ENCODE results near the gene WT1. TPM values are rescaled to one million over a fixed set of nuclear protein-coding genes. Genes with fewer than 3 reads are reported as not detected.

Gene WT1
- total and polyA plus RNA-seq, 11 donors: 1.0 to 16.6 (median 2.2) TPM

DNA sequence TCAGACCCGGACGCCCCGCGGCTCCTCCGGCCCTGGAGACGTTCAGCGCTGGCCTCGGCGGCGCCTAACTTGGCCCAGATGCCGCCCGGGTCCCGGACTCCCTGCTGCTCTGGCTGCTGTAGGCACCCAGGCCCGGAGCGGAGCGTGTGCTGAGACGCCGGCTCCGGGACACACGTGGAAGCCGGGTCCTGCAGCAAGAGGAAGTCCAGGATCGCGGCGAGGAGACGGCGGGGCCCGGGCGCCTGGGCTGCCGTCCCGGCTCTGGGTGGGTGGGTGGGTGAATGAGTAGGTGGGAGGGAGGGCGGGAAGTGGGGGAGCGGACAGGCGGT, 223 bp downstream of the WT1 start:
- Histone ChIP-seq H3K4me1 (peaks cover 0 to 66% (median 13%) of the 10 kb centered on the region in 12 donors), H3K36me3 (no peaks in the 10 kb centered on the region)
- peak in 2 of 4 donors; percentile 10 to 25 for ATAC-seq

DNA sequence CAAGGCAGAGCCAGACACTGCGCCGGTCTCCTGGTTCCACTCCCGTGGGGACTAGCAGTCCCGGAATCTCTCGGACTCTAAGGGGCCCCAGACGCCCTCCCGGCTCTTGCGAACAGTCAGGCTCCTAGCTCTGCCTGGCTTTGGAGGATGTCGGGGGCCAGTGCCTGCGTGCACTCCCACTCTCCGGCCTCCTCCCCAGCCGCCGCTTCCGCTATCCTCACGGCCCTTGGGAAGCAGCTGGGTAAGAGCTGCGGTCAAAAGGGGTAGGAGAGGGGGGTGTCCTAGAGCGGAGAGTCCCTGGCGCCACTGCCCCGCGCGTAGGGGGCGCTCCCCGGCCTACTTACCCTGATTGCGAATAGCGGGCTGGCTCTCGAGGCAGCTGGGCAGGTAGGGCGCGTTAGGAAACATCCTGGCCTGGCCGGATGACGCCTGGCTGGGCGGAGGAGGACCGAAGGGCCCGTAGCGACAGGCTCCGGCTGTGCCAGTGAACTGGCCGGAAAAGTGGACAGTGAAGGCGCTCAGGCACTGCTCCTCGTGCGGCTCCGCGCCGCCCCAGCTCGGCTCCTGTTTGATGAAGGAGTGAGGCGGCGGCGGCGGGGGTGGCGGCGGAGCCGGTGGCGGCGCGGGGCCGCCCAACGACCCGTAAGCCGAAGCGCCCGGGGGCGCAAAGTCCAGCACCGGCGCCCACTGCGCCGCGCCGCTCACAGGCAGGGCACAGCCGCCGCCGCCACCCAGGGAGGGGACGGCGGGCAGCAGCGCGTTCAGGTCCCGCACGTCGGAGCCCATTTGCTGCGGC, 785 bp downstream of the WT1 start:
- 0 to 2% (median 1%) methylated on average over 2 to 77 of the region's 77 CpGs for WGBS, 4 donors
- DNase-seq: peak; percentile 57 to 67 (median 59)

More for the DNA sequence above, 223 bp downstream of the WT1 start:
- 0% methylated on average over 1 to 33 of the region's 33 CpGs; no CpG with 5 or more reads in 1 of the 4 donors for WGBS, 4 donors
- H3K27me3 ChIP-seq: peaks cover 19 to 99% (median 90%) of the 10 kb centered on the region in 9 donors
- H3K4me3 ChIP-seq: peak overlapping the region; percentile 35 to 90 (median 62)
- intact Hi-C loops (cut with DNase I): loop anchor here in 3 of 10 donors (1.0 to 10.0 kb wide), 5 partner anchors 14 to 150 kb away; partner anchors contain the start of gene EIF3M (in 3 of the 3)
- peak overlapping the region; percentile 67 to 98 (median 88) for H3K27ac ChIP-seq
- peak in 1 of 5 donors; percentile 42 for DNase-seq
- no peak for TF ChIP-seq POLR2A (IDR thresholded peaks at IDR 0.05)
- H3K9me3 ChIP-seq: no peaks in the 10 kb centered on the region

DNA sequence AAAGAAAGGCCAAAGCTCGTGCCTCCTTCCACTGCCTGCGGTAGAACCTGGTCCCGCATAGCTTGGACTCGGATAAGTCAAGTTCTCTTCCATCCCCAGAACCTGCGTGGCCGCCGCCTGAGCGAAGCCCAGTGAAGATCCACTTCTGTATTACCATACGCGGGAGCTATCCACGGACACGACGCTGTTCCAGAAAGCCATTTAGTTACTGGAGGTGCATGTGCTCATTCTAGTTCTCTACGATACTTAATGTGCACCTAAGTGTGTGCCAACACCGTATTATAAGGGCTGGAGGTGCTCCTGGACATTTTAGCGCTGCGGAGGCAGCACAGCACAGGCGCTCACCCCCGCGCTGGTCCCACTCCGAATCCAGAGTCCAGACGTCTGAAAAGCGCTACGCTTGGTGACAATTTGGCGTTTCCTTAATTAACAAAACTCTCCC, 1.4 kb downstream of the WT1 start:
- Histone ChIP-seq H3K9me3 (no peaks in the 10 kb centered on the region), H3K4me1 (peaks cover 0 to 62% (median 10%) of the 10 kb centered on the region in 12 donors), H3K36me3 (no peaks in the 10 kb centered on the region), H3K4me3 (peak overlapping the region; percentile 35 to 90 (median 62)), H3K27ac (peak overlapping the region; percentile 67 to 98 (median 88)), H3K27me3 (peaks cover 17 to 99% (median 84%) of the 10 kb centered on the region in 9 donors)
- intact Hi-C loops (cut with DNase I): loop anchor here in 2 of 10 donors (2.0 to 10.0 kb wide), 2 partner anchors 47 to 151 kb away; partner anchors contain the start of gene EIF3M (in 2 of the 2)
- WGBS, 4 donors: 6 to 9% (median 6%) methylated on average over 22 to 25 of the region's 25 CpGs
- ATAC-seq: peak in 1 of 4 donors; percentile 4
- DNase-seq: no peak
- TF ChIP-seq, protein P1, sequence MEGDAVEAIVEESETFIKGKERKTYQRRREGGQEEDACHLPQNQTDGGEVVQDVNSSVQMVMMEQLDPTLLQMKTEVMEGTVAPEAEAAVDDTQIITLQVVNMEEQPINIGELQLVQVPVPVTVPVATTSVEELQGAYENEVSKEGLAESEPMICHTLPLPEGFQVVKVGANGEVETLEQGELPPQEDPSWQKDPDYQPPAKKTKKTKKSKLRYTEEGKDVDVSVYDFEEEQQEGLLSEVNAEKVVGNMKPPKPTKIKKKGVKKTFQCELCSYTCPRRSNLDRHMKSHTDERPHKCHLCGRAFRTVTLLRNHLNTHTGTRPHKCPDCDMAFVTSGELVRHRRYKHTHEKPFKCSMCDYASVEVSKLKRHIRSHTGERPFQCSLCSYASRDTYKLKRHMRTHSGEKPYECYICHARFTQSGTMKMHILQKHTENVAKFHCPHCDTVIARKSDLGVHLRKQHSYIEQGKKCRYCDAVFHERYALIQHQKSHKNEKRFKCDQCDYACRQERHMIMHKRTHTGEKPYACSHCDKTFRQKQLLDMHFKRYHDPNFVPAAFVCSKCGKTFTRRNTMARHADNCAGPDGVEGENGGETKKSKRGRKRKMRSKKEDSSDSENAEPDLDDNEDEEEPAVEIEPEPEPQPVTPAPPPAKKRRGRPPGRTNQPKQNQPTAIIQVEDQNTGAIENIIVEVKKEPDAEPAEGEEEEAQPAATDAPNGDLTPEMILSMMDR (IDR thresholded peaks at IDR 0.05): no peak
- no peak for TF ChIP-seq POLR2A (IDR thresholded peaks at IDR 0.05)

More for the DNA sequence above, 785 bp downstream of the WT1 start:
- Histone ChIP-seq H3K4me3 (peak overlapping the region; percentile 35 to 90 (median 62)), H3K27ac (peak overlapping the region; percentile 67 to 98 (median 88)), H3K36me3 (no peaks in the 10 kb centered on the region), H3K27me3 (peaks cover 21 to 99% (median 86%) of the 10 kb centered on the region in 9 donors), H3K4me1 (peaks cover 0 to 66% (median 13%) of the 10 kb centered on the region in 12 donors), H3K9me3 (no peaks in the 10 kb centered on the region)
- TF ChIP-seq, protein P1 (IDR thresholded peaks at IDR 0.05): peak in 7 of 12 donors; percentile 15 to 43 (median 28)
- TF ChIP-seq POLR2A (IDR thresholded peaks at IDR 0.05): no peak
- ATAC-seq: peak; percentile 38 to 79 (median 48)
- intact Hi-C loops (cut with DNase I): loop anchor here in 3 of 10 donors (1.0 to 10.0 kb wide), 5 partner anchors 13 to 150 kb away; partner anchors contain the start of gene EIF3M (in 3 of the 3)

DNA sequence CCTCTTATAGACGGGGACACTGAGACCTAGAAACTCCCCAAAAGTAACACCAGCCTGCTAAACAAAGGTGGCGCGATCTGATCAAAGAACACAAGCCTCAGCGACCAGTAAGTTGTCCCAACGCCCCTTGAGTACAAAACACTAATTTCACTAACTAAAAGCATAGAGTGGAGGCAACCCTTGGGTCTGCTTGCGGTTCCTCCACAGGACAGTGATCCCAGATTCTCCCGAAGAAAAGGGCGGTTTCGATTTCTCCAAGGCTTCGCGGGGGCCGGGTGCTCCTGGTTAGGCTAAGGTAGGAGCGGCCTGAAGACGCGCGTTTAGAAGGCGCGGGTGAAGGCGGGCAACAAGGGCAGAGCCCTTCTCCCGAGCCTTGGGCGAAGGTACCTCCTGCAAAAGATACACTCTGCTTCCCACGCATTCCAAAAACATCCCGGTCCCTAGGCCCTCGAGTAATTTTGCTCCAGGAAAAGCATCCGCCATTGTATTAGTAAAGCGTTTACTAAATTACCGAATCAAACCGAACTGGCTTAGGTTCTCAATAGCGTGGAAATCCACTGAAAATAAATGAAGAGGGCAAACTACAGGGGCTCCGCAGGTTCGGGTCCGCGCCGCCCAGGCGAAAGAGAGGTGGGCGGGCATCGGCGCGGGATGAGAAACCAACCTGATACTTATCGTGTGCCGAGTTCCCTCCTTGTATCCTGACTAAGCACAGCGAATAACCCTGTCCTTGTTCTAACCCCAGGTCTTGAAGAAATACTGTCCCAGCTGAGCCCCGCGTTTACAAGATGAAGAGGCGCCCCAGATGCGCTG, 2.0 kb downstream of the WT1 start:
- TF ChIP-seq, protein P1 (IDR thresholded peaks at IDR 0.05): no peak
- TF ChIP-seq POLR2A (IDR thresholded peaks at IDR 0.05): no peak
- no peak for DNase-seq
- 13 to 17% (median 16%) methylated on average over 46 of the region's 46 CpGs for WGBS, 4 donors
- intact Hi-C loops (cut with DNase I): loop anchor here in 2 of 10 donors (10.0 kb wide), 1 partner anchor 151 kb away; the partner anchor contains the start of gene EIF3M (in 2 of the 2)
- Histone ChIP-seq H3K4me1 (peaks cover 0 to 57% (median 9%) of the 10 kb centered on the region in 12 donors), H3K9me3 (no peaks in the 10 kb centered on the region), H3K4me3 (peak overlapping the region; percentile 35 to 90 (median 62)), H3K27me3 (peaks cover 16 to 99% (median 84%) of the 10 kb centered on the region in 9 donors), H3K36me3 (no peaks in the 10 kb centered on the region), H3K27ac (peak overlapping the region in 11 of 12 donors; percentile 82 to 98 (median 88))
- no peak for ATAC-seq

Data from heart left ventricle (tissue), 16 donors.